B cell (primary cell): ENCODE results near the gene ACAN. TPM values are rescaled to one million over a fixed set of nuclear protein-coding genes. Genes with fewer than 3 reads are reported as not detected.

Source experiments
- ATAC-seq: fragments of 200-7000 bp; cut with Tn5 transposase; one replicate; pipeline ENCODE4 v1.10.0; 2021; ENCODE audit warnings: low read depth, mild to moderate bottlenecking, moderate number of reproducible peaks, moderate library complexity
- CTCF ChIA-PET: fragments of 350-600 bp; sonication (Branson Sonifier 250); formaldehyde crosslinking; loops from one replicate; lab custom pipeline; 2021; ENCODE audit warnings: antibody characterized with exemption, inconsistent platforms; lab: Charles Lee
- POLR2A ChIA-PET: fragments of 350-600 bp; sonication (Branson Sonifier 250); formaldehyde crosslinking; loops from one replicate; lab custom pipeline; 2021; ENCODE audit warnings: antibody characterized with exemption; lab: Charles Lee
- DNase-seq: peaks from one replicate; pipeline ENCODE4 v3.0.0; 2013
- H2AFZ ChIP-seq: 2 replicates; pipeline ENCODE4 v1.6.1; 2012; ENCODE audit warnings: mild to moderate bottlenecking, low read depth, low read length; ENCODE audit not compliant: insufficient read depth, poor library complexity, severe bottlenecking
- H3K27ac ChIP-seq, 2 donors: 1 replicate in 1 of 2; 2 replicates in 1 of 2; pipeline ENCODE4 v1.5.1; 2012 to 2013; ENCODE audit warnings: low read length in 2 of 2, mild to moderate bottlenecking in 2 of 2, moderate library complexity in 1 of 2
- H3K27me3 ChIP-seq, 4 experiments: fragments of 200-600 bp in 1 of 4; sonication (generic) in 1 of 4; replicated peaks in 1 of 4; 1 replicate in 2 of 4; 2 replicates in 2 of 4; pipeline versions ENCODE4 v1.6.1 to v1.7.0; 2013 to 2016; ENCODE audit warnings: low read length in 3 of 4, mild to moderate bottlenecking in 2 of 4, mixed read lengths in 1 of 4, moderate library complexity in 1 of 4; ENCODE audit not compliant: insufficient read depth in 4 of 4, control insufficient read depth in 3 of 4; ENCODE audit errors: control extremely low read depth in 1 of 4
- H3K36me3 ChIP-seq, 2 experiments: replicated peaks in 1 of 2; 1 replicate in 1 of 2; 2 replicates in 1 of 2; pipeline versions ENCODE4 v1.6.1 to v1.7.1; 2013; ENCODE audit warnings: low read length in 1 of 2; ENCODE audit not compliant: insufficient read depth in 2 of 2, control insufficient read depth in 1 of 2; ENCODE audit errors: control extremely low read depth in 1 of 2, extremely low read depth in 1 of 2
- H3K4me1 ChIP-seq, 2 donors: fragments of 200-600 bp in 1 of 2; sonication (generic) in 1 of 2; 1 replicate in 1 of 2; 2 replicates in 1 of 2; pipeline versions ENCODE4 v1.5.1 to v1.6.1; 2013 to 2017; ENCODE audit warnings: low read length in 2 of 2; ENCODE audit not compliant: control insufficient read depth in 2 of 2, insufficient read depth in 2 of 2
- H3K4me2 ChIP-seq: replicated peaks from 2 replicates; pipeline ENCODE3; 2012; ENCODE audit warnings: mild to moderate bottlenecking, low read depth, low read length; ENCODE audit not compliant: poor library complexity, severe bottlenecking
- H3K4me3 ChIP-seq, 5 experiments: fragments of 200-600 bp in 1 of 5; sonication (generic) in 1 of 5; 1 replicate in 3 of 5; 2 replicates in 2 of 5; pipeline versions ENCODE4 v1.5.1 to v1.7.0; 2011 to 2016; ENCODE audit warnings: low read length in 4 of 5, mild to moderate bottlenecking in 4 of 5, low read depth in 2 of 5, control low read depth in 1 of 5, moderate library complexity in 1 of 5; ENCODE audit not compliant: insufficient read depth in 1 of 5; ENCODE audit errors: control extremely low read depth in 1 of 5, extremely low read depth in 1 of 5
- H3K79me2 ChIP-seq: fragments of 200-600 bp; sonication (generic); one replicate; pipeline ENCODE4 v1.6.0; 2016; ENCODE audit warnings: low read length; ENCODE audit not compliant: control insufficient read depth, insufficient read depth
- H3K9ac ChIP-seq: fragments of 200-600 bp; sonication (generic); 2 replicates; pipeline ENCODE4 v1.6.1; 2017; ENCODE audit warnings: mild to moderate bottlenecking, low read length, moderate library complexity
- H3K9me3 ChIP-seq, 3 donors: one replicate each; pipeline versions ENCODE4 v1.6.1 to v1.7.1; 2013; ENCODE audit warnings: low read length in 2 of 3; ENCODE audit not compliant: control insufficient read depth in 2 of 3, insufficient read depth in 1 of 3; ENCODE audit errors: control extremely low read depth in 1 of 3
- H4K20me1 ChIP-seq: 2 replicates; pipeline ENCODE4 v1.6.0; 2012; ENCODE audit warnings: mild to moderate bottlenecking, low read length; ENCODE audit not compliant: insufficient read depth, control insufficient read depth, poor library complexity, severe bottlenecking
- H3K27ac Mint-ChIP-seq: one replicate; pipeline ENCODE4 v1.8.0; 2021; ENCODE audit warnings: mixed read lengths
- H3K27me3 Mint-ChIP-seq: one replicate; pipeline ENCODE4 v1.8.0; 2021; ENCODE audit warnings: mixed read lengths
- H3K4me1 Mint-ChIP-seq: one replicate; pipeline ENCODE4 v1.8.0; 2021; ENCODE audit warnings: mixed read lengths
- H3K4me3 Mint-ChIP-seq: one replicate; pipeline ENCODE4 v1.8.0; 2021; ENCODE audit warnings: mixed read lengths
- H3K9me3 Mint-ChIP-seq: one replicate; pipeline ENCODE4 v1.8.0; 2022; ENCODE audit warnings: mixed read lengths; ENCODE audit not compliant: insufficient read depth
- CTCF ChIP-seq: fragments of 200-600 bp; IDR thresholded peaks from one replicate; pipeline ENCODE4 v1.8.0; 2022; ENCODE audit warnings: antibody characterized with exemption, mild to moderate bottlenecking
- EZH2 ChIP-seq: IDR thresholded peaks from 2 replicates; pipeline ENCODE4 v1.6.1; 2012; ENCODE audit warnings: borderline replicate concordance, low read depth, mild to moderate bottlenecking, moderate library complexity, low read length; ENCODE audit not compliant: insufficient read depth, poor library complexity, severe bottlenecking
- WGBS: methylation state at CpG from one replicate; pipeline ENCODE4 v1.1.5; 2013; ENCODE audit warnings: missing lambda C conversion rate; ENCODE audit not compliant: insufficient coverage; 5-methylcytosine and 5-hydroxymethylcytosine counted together
- intact Hi-C: fragments of 100-400 bp; cut with micrococcal nuclease; formaldehyde crosslinking; loops from one replicate; pipeline ENCODE4 v1.10.0; 2022
- polyA plus RNA-seq: library from polyadenylated mRNA; depleted of rRNA; stranded (reverse); fragments of >200 nt; gene quantifications from 2 replicates; pipeline ENCODE4 v1.2.3, GENCODE V29; 2012
- total RNA-seq, 2 donors: library from RNA; stranded (reverse); fragments of 120-200 nt in 1 of 2; gene quantifications; 1 replicate in 1 of 2; 2 replicates in 1 of 2; pipeline versions ENCODE4 v1.2.3 to v1.2.4, GENCODE V29; 2013 to 2022

ACAN gene
- total and polyA plus RNA-seq, 2 donors (not counting 1 experiment from before 2014, with no cell fraction given) = 0.01 TPM; not detected in 1

DNA sequence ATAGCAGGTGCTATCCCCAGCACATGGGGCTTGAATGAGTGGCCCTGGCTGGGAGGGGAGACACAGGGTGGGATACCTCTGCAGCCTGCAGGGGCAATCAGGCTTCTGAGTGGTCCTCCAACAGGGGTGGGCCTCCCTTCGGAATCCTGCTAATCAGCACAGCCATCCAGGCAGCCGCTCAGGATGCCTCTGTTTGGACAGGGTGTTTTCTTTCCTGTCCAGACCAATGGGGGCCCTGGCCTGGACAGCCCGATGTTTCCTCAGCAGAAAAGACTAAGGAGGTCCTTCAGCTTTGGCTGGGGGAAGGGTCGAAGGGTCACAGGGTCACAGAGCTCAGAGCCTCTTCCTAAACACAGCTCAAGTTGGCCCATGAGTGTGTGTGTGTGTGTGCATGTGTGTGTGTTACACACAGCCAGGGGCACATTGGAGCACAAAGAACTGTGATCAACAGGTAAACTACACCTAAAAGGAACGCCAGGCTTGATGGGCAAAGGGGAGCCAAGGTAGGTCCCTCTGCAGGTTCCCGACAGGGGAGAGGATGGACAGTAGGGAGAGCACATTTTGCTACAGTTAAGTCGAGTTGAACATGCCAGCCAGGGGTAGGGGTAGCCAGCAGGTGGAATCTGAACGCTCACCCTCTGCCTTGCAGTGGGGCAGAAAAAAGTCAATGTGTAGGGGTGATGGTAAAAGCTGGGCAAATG, 93.2 kb downstream of the ACAN start:
- intact Hi-C loops = loop anchor here (1.0 to 5.0 kb wide), 2 partner anchors 17 to 349 kb away; partner anchors contain the start of genes DET1 and MFGE8
- peaks cover 14% of the 10 kb centered on the region for H3K4me1 Mint-ChIP-seq
- POLR2A ChIA-PET = no interaction called here

More for the DNA sequence above, 93.2 kb downstream of the ACAN start:
- no peaks in the 10 kb centered on the region for H3K36me3 ChIP-seq
- peaks cover 12 to 22% of the 10 kb centered on the region in 2 donors for H3K4me1 ChIP-seq
- no peak overlapping the region for H3K4me3 ChIP-seq
- no peak overlapping the region for H3K27ac Mint-ChIP-seq
- no peak for ATAC-seq
- TF ChIP-seq EZH2 (no peak), CTCF (no peak)
- no peaks in the 10 kb centered on the region for H3K9me3 ChIP-seq
- H3K9ac ChIP-seq = no peak overlapping the region
- no peak for DNase-seq
- H3K27ac ChIP-seq = no peak overlapping the region
- H3K9me3 Mint-ChIP-seq = no peaks in the 10 kb centered on the region
- WGBS = 96% methylated on average over 5 of the region's 8 CpGs
- H3K27me3 Mint-ChIP-seq = peaks cover 8% of the 10 kb centered on the region
- H3K4me2 ChIP-seq = no peak overlapping the region
- CTCF ChIA-PET = interaction anchor here (0.6 to 7.7 kb wide), 3 partner anchors 8 to 14 kb away, joined by 3 to 44 read pairs (median 6); no protein-coding TSS in a partner anchor
- H3K27me3 ChIP-seq = peaks cover 0 to 15% (median 0%) of the 10 kb centered on the region in 4 experiments
- no peaks in the 10 kb centered on the region for H4K20me1 ChIP-seq
- H2AFZ ChIP-seq = no peak overlapping the region
- no peaks in the 10 kb centered on the region for H3K79me2 ChIP-seq
- H3K4me3 Mint-ChIP-seq = no peak overlapping the region
